DMS79 treated with DMSO at 0.1 percent for 48 hours (cell line): Measurements from ENCODE around the gene CD276.
"Not testable (repeated sequence)": the region's sequence is repeated elsewhere in the genome, so short reads cannot be mapped to it uniquely, and the experiment has no call there.

ENCODE experiments used
- DNase-seq: peaks from one replicate; lab custom pipeline; 2025; lab: John Stamatoyannopoulos, UW

Gene CD276

DNA sequence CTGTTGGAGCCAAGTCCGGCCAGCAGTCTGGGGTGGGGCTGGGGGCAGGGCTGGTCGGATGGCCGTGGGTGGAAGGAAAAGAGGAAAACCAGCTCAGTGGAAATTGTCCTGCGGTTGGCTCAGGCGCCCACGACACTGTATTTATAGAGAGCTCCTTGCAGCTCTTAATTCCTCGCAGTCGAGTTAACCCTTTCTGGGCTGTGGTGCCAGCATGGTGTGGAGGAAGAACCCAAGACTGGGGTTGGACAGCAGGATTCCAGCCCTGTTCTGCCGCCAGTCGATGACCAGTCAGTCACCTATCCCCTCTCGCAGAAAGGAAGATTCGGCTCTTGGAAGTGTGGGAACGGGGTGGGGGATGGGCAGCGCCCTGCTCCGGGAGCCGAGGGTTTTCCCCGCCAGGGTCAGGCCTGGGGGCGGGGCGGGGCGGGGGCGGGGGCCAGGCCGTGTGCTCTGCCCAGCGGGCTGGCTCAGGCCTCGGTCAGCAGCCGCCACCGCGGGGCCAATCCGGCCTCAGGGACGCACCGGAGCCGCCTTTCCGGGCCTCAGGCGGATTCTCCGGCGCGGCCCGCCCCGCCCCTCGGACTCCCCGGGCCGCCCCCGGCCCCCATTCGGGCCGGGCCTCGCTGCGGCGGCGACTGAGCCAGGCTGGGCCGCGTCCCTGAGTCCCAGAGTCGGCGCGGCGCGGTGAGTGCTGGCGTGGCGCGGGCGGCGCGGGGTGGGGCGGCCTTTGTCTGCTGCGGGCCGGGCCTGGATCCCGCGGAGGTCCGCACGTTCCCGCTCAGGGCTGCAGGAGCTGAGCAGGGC is at the start of gene CD276:
TSS of gene CD276 (plus strand) at position 607 of the 804 bp plus-strand sequence. CDS start 15,257 bp downstream, outside the sequence.
- DNase-seq = no peak

DNA sequence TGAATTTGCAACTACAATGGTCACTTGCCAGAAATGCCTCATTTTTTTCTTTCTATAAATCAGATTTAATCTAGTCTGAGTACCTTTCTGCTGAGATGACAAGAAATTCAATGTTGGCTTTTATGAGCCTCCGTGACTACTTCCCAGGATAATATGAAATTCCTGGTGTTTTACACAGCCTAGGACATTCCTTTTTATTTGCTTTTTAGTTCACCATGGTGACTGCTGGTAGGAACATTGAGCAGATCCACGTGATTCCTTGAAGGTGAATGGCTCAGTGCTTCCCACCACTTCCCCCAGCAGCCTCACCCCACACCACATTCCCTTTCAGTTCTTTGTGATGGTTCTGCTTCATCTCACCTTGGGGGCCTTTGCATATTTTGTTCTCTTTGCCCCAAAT is 46.7 kb upstream of the CD276 start:
- no peak for DNase-seq

DNA sequence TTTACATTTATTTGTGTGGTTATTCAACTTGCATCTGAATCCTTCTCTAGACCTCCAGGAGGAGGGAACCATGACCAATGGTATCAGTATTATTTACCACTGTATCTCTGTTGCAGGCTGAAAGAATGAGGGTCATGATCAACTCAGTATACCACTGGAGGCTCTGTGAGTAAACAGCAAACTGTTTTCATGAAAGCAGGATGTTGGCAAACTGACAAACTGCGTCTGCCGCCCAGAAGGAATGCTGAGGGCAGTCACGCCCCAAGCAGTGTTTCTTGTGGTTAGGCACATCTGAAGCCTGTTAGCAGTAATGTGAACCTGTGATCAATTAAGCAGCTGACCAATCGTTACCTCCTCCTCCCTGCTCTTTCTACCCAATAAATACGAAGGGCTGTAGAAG is 44.7 kb upstream of the CD276 start:
- not testable (repeated sequence) for DNase-seq

DNA sequence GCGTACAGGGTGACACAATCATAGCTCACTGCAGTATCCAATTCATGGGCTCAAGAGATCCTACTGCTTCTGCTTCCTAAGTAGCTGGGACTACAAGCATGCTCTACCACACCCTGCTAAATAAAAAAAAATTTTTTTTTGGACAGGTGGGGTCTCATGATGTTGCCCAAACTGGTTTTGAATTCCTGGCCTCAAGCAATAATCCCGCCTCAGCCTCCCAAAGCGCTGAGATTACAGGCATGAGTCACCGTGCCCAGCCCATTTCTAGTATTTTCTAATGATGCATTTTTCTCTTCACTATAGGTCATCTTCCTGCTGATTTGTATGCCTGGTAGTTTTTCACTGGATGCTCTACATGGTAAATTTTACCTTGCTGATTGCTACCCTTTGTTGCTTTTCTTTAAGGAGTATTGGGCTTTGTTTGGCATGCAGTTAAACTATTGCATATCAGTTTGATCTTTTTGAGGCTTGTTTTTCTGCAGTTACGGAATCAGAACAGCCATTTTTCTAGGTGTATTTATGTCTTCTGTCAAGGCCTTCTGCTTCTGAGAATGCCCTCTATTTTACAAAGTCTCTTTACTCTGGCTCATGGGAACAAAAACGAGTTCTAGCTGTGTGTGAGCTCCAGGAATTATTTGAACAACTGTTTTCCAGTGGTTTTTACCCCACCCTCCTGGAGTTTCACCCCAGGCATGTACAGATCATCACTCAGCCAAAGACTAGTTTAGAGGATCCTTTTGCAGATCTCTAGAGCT is 36.7 kb upstream of the CD276 start:
- DNase-seq = no peak

DNA sequence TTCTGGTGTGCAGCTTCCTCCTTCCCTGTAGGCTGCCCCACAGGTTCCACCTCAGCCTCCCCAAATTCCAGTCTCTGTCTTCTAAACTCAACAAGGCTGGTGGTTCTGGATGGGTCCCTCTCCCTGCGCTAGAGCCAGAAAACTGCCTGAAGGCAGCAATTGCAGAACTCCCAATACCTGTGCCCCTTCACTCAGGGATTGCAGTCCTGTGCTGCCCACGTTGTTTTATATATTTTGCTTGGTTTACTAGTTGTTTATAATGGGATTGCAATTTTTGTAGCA is 36.2 kb upstream of the CD276 start:
- no peak for DNase-seq

DNA sequence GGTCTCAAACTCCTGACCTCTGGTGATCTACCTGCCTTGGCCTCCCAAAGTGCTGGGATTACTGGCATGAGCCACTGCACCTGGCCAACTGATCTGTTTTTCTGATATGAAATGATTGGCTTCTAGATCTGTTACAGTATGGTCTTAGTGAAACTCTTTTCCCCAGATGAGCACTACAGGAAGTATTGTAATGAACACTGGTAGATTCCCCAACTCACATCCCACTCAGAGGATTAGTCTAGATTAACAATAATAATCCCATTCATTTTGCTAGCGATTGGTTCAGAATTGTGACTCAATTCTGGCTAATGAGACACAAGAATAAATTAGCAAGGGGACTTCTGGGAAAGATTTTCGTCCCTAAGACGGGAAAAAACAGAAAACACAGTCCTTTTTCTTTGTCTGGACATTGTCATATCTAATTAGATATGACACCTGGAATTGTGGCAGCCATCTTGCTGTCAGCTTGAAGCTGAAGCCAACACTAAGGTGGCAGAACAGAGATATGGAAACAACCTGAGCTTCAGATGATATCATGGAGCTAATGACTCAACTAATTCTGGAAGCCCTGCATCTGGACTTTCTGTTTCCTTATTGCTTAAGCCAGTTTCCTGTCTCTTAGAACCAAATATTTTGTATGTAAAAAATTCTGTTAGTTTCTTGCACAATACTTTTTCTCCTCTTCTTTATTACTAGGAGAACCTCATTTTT is 33.6 kb upstream of the CD276 start:
- DNase-seq = no peak

DNA sequence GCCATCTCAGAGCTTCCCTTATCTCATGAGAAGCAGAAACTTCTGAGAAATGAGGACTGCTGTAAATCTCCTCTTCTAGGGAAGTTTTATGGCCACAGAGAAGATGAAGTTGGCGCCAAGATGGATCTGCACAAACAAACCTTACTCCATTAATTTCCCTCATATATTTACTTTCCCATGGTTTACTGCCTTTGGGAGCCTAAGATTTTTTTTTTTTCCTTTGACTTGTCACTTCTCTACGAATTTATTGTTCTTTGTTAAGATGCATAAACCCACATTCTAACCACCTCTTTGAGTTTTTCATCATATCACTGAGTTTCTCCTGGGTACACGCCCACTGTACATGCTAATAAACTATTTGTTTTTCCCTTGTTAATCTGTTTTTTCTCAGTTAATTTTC is 29.5 kb upstream of the CD276 start:
- peak; percentile 7 for DNase-seq

DNA sequence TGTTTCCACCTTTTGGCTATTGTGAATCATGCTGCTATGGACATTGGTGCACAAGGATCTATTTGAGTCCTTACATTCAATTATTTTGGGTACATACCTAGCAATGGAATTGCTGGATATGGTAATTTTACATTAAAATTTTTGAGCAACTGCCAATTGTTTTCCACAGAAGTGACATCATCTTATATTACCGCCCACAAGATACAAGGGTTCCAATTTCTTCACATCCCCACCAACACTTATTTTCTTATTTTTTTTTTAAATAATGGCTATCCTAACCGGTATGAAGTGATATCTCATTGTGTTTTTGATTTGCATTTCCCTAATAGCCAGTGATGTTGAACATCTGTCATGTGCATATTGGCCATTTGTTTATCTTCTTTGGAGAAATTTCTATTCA is 28.5 kb upstream of the CD276 start:
- no peak for DNase-seq

DNA sequence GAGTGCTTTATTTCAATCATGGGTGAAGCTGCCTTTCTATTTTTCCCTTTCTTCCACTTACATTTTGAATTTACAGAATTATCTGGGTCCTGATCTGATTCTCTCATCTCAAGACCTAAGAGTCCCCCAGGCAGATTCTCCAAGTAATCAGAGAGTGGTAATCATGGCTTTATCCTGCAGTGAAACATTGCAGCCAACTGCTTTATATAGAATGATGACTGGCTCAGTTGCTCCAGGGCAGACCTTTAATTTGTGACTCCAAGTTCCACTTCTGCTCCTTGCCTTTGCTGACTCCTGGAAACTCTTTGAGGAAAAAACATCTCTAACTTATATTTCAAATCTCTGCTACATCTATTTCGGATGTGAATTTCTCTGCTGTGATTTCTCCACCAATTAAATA is 25.5 kb upstream of the CD276 start:
- DNase-seq = no peak

DNA sequence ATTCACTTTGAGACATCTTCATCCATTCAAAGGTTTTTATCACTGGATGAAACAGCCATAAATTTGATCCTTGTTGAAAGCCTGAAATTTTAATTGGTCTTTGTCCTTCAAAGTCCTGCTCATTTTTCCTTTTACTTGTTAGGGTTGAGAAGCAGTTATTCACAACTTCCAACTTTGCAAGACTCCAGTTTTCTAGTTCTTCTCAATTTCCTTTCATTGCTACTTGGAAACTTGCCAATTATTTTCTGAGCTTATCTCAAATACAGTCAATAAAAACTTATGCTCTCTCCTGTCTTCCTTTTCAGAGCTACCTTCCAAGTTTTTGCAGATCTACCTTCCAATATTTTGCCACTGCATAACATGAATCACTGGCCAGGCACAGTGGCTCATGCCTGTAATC is 23.7 kb upstream of the CD276 start:
- no peak for DNase-seq

DNA sequence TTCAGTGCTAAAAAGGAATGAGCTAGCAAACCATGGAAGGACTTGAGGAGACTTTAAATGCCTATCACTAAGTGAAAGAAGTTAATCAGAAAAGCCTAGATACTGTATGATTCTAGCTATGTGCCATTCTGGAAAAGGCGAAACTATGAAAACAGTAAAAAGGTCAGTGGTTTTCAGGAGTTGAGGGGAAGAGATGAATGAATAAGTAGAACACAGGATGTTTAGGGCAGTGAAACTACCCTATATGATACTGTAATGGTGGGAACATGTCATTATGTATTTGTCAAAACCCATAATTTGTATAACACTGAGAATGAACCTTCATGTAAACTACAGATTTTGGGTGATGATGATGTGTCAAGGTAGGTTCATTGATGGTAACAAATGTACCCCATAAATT is 9.6 kb upstream of the CD276 start:
- no peak for DNase-seq

DNA sequence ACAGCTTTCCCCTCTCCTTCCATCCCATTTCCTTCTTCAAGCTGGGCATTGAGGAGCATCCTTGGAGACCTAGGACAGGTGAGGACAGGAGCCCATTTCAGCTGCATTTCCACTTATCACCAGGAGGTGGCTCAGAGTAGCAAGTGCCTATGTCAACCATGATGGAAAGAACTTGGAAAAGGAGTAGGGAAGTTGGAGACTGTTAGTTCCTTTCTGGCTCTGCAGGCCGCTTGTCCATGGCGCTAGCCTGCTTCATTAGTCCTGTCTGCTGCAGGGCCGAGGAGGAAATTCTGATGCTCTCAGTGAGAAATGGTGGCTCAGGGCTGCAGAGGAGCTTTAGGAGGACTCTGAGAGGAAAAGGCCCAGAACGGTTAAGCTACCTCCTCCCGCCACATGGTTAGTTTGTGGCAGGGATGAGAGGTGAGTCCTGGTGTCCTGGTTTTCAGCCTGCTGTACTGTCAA is 7.0 kb upstream of the CD276 start:
- DNase-seq = peak; percentile 6

DNA sequence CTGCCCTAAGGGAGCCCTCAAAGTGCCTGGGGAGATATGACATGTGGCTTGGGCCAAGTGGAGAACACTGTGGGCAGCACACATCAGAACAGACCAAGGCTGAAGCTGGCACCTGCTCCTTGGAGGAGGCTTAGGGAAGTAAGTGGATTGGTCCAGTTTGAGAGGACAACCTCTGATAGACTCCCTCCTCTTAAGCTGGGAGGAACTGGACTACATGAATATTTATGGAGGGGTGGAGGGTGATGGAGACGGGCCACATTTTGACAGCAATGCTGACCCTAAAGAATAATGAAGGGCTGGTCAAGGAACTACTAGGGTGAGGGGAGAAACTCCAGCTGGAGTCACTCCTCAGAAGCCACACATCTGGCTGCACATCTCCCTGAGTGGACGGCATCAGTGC is 6.5 kb upstream of the CD276 start:
- no peak for DNase-seq

DNA sequence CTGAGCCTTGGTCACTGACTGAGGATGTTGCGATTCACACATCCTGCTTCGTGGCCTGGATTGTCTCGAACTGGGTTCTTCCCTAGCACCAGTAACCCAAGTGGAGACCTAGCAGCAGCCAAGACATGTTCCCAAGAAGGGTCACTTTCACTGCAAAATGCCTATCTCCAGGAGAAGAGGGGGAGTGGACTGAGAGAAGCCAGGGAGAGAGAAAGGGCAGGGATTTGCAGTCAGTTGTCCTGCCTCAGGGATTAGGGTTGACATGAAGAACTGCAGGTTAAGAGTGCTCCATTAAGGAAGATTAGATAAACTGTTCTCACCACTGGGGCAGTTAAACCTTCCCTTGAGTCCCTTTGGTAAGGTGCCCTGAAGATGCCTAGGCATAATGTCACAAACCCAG is 5.7 kb upstream of the CD276 start:
- no peak for DNase-seq

DNA sequence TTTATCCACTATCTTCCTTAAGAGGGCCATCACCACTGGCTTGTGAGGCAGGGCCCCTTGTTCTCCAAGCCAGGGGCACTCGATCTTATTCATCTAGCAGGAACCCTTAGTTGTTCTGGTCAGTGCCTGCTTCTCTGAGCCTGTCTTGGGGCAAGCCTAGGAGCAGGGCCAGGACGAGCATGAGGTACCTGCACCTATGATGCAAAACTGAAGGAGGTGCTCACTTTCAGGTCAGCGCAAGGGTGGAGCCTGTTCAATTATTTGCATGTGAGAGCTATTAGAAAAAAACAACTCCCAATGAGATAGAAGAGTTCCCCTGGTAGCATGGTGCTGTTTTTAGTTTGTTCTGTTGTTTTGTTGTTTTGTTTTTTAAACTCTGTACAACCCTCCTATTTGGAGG is 5.0 kb upstream of the CD276 start:
- no peak for DNase-seq

DNA sequence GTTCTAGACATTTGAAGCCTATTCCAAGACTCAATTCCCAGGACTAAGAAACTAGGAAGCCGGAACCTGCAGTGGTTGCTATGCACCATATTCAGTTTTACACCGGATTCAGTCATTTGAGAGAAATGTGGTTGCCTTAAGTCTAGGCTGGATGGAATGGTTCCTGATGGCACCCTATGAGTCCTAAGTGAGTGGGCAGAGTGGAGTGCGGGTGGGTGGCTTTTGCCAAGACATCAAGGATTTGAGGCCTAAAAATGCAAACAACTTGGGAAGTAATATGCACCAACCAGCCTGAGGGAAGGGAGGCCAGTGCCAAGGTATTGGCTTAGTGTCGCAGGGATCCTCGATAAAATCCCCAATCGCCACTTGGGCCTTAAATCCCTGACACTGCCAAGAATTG is 4.2 kb upstream of the CD276 start:
- no peak for DNase-seq

DNA sequence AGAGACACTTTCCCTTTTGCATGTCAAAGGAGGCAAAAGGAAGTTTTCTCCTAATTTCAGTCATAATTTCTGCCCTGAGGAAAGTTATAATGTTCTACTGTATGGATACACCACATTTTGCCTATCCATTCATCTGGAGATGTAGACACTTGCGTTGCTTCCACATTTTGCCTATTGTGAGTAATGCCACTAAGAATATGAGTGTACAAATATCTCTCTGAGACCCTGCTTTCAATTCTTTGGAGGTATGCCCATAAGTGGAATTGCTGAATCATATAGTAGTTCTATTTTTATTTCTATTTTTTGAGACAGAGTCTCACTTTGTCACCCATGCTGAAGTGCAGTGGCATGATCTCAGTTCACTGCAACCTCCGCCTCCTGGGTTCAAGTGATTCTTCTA is 3.6 kb upstream of the CD276 start:
- no peak for DNase-seq

DNA sequence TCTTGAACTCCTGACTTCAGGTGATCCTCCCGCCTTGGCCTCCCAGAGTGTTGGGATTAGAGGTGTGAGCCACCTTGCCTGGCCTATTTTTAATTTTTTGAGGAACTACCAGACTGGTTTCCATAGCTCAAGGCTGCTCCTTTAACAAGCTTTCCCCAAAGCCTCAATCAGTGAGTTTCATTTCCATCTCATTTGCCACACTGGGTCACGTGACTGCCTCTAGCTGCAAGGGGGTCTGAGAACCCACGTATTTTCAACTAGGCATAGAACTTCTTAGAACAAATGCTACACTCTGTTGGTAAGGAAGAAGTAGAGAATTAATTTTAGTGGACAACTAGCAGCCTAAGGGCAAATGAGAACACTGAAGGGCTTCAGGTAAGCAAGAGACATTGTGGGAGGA is 3.1 kb upstream of the CD276 start:
- no peak for DNase-seq

DNA sequence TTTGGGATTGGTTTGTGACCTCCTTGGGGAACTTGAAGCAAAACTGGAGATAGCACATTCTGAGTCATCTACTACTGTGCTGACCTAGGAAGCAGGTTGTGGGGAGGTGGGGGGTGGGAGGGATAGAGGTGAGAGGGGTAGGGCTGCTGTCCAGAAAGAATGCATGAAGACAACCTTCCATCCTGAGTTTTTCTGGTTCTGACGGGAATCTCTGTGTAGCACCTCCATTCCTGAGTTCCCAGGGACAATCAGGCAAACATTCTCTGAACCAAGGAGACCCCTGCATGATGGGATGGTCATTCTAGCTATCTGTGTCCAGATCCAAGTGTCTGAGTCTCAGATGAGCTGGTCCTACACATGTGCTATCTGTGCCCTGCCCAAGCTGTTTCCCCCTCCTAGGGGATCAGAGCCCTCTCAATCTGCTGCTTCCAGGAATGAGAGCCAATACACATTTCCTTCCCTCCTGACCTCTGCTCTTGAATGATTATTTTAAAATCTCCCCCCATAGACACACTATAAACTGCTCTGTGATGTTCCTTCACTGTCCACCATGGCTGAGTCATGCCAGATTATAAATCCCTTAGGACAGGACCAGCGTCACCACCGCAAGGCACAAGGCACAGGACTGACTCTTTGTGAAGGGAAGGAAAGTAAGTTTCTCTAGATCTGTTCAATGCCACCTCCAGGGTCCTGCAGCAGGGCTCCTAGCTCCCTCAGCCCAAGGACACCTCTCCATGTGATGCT is 2.2 kb upstream of the CD276 start:
- DNase-seq = no peak

DNA sequence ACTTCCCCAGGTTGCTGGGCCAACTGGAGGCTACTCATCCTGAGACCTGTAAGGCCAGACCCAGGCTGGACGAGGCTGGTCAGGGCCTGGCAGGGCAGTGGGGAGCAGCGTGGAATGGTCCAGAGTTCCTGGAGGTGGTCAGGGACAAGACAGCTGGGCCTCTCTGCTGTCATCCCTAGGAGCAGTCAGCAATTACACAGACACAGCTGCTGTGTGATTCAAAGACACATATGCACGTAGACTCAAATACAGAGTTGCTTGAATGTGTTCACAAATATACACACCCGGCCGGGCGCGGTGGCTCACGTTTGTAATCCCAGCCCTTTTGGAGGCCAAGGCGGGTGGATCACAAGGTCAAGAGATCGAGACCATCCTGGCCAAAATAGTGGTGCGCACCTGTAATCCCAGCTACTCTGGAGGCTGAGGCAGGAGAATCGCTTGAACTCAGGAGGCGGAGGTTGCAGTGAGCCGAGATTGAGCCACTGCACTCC is 1.5 kb upstream of the CD276 start:
- no peak for DNase-seq

DNA sequence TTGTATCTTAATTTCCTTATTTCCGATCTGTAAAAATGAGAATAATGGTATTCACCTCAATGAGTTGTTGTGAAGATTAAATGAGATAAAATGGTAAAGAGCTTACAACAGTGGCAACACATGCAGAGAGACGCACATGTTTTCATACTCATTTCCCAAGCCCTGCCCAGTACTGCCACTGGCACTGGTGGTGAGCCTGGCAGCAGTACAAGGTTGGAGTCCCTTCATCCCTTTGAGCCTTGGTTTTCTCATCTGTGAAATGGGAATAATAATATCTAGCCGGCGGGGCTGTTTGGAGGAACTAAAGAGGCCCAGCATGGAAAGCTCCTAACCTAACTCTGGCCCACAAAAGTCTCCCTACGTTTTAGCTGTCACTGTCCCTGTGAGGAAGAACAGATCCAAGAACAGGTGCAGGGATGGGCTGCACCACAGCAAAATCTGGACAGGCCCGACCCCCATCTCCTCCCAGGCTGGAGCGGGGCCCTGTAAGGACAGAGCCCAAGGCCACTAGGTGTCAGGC is 866 bp upstream of the CD276 start:
- no peak for DNase-seq
